Measurements from ENCODE around the gene INSIG2. TPM values are rescaled to one million over a fixed set of nuclear protein-coding genes. Genes with fewer than 3 reads are reported as not detected.
"Not testable (repeated sequence)": the region's sequence is repeated elsewhere in the genome, so short reads cannot be mapped to it uniquely, and the experiment has no call there.

Gene INSIG2
- total RNA-seq, 3 donors from 2014 or later = 9.7 to 12.5 (median 10.2) TPM

DNA sequence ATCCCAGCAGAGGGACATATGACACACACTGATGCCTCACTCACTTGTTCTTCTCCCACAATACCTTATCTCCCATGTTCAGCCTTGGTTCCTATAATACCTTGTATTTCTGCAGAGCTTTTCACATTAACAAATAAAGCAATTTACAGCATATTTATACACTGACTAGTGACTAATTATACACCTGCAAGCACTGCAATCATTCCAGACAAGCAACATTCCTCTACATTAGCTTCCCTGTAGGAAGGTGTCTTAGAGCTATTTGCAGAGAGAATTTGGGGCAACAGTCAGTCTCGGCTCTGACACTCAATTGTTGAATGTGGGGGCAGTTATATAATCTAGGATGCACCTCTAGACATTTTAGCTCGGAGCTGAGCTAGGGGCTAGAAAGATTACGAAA, 9.5 kb upstream of the INSIG2 start:
- Mint-ChIP-seq H3K9me3 (no peaks in the 10 kb centered on the region), H3K36me3 (ENCODE audit: insufficient read depth) (no peaks in the 10 kb centered on the region), H3K4me1 (ENCODE audit: low read depth) (no peaks in the 10 kb centered on the region), H3K27me3 (ENCODE audit: low read depth) (peaks cover 5% of the 10 kb centered on the region), H3K4me3 (no peak overlapping the region)
- ATAC-seq = no peak
- no peak for DNase-seq

GRCh38 chr2:118084491-118085089, 3.7 kb upstream of the INSIG2 start:
- DNase-seq (no peak), ATAC-seq (no peak)
- H3K4me3 Mint-ChIP-seq = no peak overlapping the region
- H3K27me3 Mint-ChIP-seq (ENCODE audit: low read depth) = peaks cover 9% of the 10 kb centered on the region
- H3K4me1 Mint-ChIP-seq (ENCODE audit: low read depth) = peaks cover 7% of the 10 kb centered on the region
- H3K9me3 Mint-ChIP-seq = no peaks in the 10 kb centered on the region
- H3K36me3 Mint-ChIP-seq (ENCODE audit: insufficient read depth) = no peaks in the 10 kb centered on the region

DNA sequence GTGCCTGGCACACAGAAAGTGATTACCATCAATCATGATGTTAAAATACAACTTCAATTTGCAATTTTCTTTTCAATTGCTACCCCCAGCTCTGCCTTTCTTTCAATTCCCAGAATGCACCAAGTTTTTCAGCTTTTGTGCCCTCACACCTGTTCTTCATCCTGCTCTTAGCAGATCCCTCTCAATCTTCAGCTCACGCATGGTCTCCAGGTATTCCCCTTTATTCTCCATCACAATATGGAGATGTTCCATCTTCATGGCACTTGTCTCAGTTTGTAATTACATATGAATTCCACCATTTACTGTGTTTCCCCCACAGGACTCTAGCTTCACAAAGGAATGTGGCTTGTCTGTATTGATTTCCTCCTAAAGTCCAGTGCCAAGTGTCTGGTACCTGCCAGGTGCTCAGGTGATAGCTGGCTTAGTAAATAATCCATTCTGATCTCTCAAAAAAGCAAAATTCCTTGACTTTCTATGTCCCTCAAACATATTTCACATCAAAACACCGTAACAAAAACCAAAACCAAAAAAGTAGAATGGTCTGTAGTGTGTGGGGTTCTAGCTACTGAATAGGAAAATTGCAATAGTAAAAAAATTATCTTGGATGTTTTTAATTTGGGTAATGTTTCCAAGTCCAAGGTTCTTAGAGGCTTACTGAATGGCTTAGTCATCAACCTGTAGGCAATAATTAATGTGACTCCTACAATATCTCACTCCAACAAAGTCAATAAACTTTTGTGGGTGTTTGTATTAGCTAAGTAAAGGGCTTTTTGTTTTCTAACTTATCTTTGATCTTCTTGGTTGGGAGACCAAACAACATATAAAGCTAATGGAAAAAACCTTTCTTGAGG, 2.9 kb upstream of the INSIG2 start:
- peaks cover 7% of the 10 kb centered on the region for H3K27me3 Mint-ChIP-seq (ENCODE audit: low read depth)
- DNase-seq = no peak
- no peak overlapping the region for H3K4me3 Mint-ChIP-seq
- ATAC-seq = no peak
- H3K9me3 Mint-ChIP-seq = no peaks in the 10 kb centered on the region
- H3K36me3 Mint-ChIP-seq (ENCODE audit: insufficient read depth) = no peaks in the 10 kb centered on the region
- peaks cover 12% of the 10 kb centered on the region for H3K4me1 Mint-ChIP-seq (ENCODE audit: low read depth)

GRCh38 chr2:118086024-118086633, 2.1 kb upstream of the INSIG2 start:
- Mint-ChIP-seq H3K9me3 (no peaks in the 10 kb centered on the region), H3K27me3 (ENCODE audit: low read depth) (peaks cover 5% of the 10 kb centered on the region), H3K4me3 (no peak overlapping the region), H3K36me3 (ENCODE audit: insufficient read depth) (no peaks in the 10 kb centered on the region), H3K4me1 (ENCODE audit: low read depth) (peaks cover 16% of the 10 kb centered on the region)
- no peak for ATAC-seq
- no peak for DNase-seq

DNA sequence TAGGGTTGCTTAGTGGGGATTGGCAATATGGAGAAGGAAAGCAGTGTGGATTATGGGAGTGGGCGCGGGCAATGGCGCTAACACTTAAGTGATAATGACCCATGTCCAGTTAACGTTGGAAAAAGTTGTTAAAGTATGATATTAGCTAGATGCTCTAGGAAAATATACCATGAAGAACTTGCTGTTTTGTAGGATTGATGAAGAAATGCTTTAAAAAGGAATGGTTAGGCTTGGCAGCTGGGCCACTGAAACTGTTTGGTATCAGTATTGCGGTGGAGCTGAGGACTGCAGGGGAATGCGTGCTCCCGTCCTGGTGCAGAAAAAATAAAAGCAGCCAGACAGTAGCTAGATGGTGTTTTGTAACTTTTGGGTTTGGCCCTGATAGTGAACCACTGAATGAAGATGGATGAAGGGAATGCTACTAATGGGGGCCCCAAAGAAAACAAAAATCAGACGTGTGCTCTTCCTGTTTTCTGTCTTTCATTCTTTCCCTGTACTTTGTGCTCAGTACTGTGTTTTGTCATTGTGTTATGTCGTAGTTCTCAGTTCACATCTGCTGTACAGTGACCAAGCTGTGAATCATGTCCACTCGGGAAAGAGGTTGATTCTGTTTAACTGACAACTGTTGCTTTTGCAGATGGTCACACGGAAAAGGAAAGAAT, 999 bp downstream of the INSIG2 start:
- ATAC-seq (peak; percentile 30 to 39), DNase-seq (no peak)
- Mint-ChIP-seq H3K27me3 (ENCODE audit: low read depth) (peaks cover 3% of the 10 kb centered on the region), H3K9me3 (no peaks in the 10 kb centered on the region), H3K4me1 (ENCODE audit: low read depth) (peaks cover 31% of the 10 kb centered on the region), H3K4me3 (peak overlapping the region; percentile 90), H3K36me3 (ENCODE audit: insufficient read depth) (peaks cover 3% of the 10 kb centered on the region)

GRCh38 chr2:118090387-118091139, 2.3 kb downstream of the INSIG2 start:
- Mint-ChIP-seq H3K27me3 (ENCODE audit: low read depth) (no peaks in the 10 kb centered on the region), H3K9me3 (no peaks in the 10 kb centered on the region), H3K4me1 (ENCODE audit: low read depth) (peaks cover 43% of the 10 kb centered on the region), H3K36me3 (ENCODE audit: insufficient read depth) (peaks cover 3% of the 10 kb centered on the region), H3K4me3 (peak overlapping the region; percentile 9)
- DNase-seq = no peak
- no peak for ATAC-seq

DNA sequence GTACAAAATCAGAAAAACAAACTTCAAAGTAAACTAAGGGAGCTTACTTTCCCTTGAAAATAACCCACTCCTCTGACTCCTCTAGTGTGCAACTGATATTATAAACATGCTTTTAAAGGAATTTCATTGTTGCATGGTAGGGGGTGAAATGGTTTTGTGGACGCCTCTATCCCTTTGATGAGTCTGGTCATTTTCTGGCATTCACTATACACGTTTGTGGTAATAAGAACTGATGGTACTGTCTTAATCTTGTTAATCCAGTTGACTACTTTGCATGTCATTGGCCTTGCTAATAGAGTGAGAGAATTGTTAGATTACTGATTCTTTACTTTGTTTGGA, 2.8 kb downstream of the INSIG2 start:
- H3K27me3 Mint-ChIP-seq (ENCODE audit: low read depth) = no peaks in the 10 kb centered on the region

DNA sequence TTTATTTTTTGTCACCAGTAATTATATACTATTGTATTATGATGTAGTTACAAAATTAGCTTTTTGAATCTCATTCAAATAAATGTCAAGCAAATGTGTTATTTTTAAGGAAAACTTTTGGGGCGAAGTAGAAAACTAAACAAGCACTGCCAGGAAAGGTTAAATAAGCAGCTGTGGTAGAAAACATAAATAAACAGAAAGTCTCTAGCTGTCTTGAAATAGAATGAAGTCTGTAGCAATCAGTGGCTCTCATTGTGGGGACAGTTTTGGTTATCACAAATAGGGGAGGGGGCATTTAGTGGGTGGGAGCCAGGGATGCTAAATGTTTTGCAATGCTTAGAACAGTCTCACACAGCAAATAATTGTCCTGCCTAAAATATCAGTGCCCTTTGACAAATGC, 3.4 kb downstream of the INSIG2 start:
- Mint-ChIP-seq H3K4me1 (ENCODE audit: low read depth) (peaks cover 45% of the 10 kb centered on the region), H3K9me3 (no peaks in the 10 kb centered on the region), H3K36me3 (ENCODE audit: insufficient read depth) (peaks cover 3% of the 10 kb centered on the region), H3K4me3 (no peak overlapping the region), H3K27me3 (ENCODE audit: low read depth) (no peaks in the 10 kb centered on the region)
- DNase-seq (no peak), ATAC-seq (no peak)

More for the DNA sequence above, 2.8 kb downstream of the INSIG2 start:
- no peaks in the 10 kb centered on the region for H3K9me3 Mint-ChIP-seq
- ATAC-seq = no peak
- peaks cover 3% of the 10 kb centered on the region for H3K36me3 Mint-ChIP-seq (ENCODE audit: insufficient read depth)
- no peak for DNase-seq
- peaks cover 45% of the 10 kb centered on the region for H3K4me1 Mint-ChIP-seq (ENCODE audit: low read depth)
- no peak overlapping the region for H3K4me3 Mint-ChIP-seq

DNA sequence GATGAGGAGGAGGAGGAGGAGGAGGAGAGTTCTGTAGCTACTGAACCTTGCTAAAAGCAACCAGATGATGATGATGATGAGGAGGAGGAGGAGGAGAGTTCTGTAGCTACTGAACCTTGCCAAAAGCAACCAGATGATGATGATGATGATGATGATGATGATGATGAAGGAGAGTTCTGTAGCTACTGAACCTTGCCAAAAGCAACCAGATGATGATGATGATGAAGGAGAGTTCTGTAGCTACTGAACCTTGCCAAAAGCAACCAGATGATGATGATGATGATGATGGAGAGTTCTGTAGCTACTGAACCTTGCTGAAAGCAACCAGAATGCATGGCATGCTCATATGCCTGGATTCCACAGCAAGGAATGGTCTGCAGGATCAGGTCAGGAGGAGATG, 5.8 kb downstream of the INSIG2 start:
- H3K36me3 Mint-ChIP-seq (ENCODE audit: insufficient read depth); H3K27me3 Mint-ChIP-seq (ENCODE audit: low read depth); H3K4me3 Mint-ChIP-seq; DNase-seq; H3K9me3 Mint-ChIP-seq; ATAC-seq: not testable (repeated sequence)
- H3K4me1 Mint-ChIP-seq (ENCODE audit: low read depth) = peaks cover 41% of the 10 kb centered on the region

DNA sequence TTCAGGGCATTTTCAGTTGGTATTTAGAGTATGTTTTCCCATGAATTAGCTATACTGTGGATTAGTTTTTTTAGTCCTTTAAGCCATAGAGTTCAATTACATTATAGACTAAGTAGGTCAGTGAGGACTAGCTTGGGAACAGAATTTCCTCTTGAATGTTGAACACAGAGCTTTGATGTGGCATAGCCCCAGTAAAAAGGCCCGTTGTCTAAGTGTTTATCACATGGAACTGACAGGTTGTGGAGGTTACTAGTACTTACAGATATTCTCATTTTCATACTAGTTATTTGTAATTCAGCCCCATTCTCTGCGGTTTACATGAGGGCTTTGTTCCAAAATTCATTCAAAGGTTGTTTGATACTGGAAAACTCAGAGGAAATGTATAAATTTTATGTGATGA, 6.2 kb downstream of the INSIG2 start:
- H3K4me3 Mint-ChIP-seq = no peak overlapping the region
- peaks cover 41% of the 10 kb centered on the region for H3K4me1 Mint-ChIP-seq (ENCODE audit: low read depth)
- no peaks in the 10 kb centered on the region for H3K9me3 Mint-ChIP-seq
- peaks cover 6% of the 10 kb centered on the region for H3K36me3 Mint-ChIP-seq (ENCODE audit: insufficient read depth)
- peak in 1 of 2 donors; percentile 27 for ATAC-seq
- no peak for DNase-seq
- H3K27me3 Mint-ChIP-seq (ENCODE audit: low read depth) = no peaks in the 10 kb centered on the region

DNA sequence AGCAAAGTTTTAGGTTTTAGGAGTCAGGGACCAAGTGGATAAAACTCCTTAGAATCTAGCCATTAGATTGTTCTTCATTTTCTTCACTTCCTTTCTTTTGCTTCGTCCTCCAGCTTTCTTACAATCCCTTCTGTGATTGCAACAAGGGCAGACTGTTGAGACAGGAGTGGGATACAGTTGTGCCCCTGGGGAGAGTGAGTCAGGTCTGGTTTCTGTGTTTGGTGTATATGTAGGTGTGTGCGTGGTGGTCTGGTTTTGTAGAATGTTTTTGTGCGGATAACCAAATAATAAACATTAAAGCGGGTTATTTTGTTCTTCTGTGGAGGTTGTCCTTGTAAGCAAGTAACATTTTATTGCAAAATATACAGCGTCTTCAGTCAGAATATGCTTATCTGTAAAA, 7.3 kb downstream of the INSIG2 start:
- no peak for DNase-seq
- Mint-ChIP-seq H3K4me3 (no peak overlapping the region), H3K9me3 (no peaks in the 10 kb centered on the region), H3K36me3 (ENCODE audit: insufficient read depth) (peaks cover 11% of the 10 kb centered on the region), H3K27me3 (ENCODE audit: low read depth) (no peaks in the 10 kb centered on the region), H3K4me1 (ENCODE audit: low read depth) (peaks cover 34% of the 10 kb centered on the region)
- no peak for ATAC-seq

DNA sequence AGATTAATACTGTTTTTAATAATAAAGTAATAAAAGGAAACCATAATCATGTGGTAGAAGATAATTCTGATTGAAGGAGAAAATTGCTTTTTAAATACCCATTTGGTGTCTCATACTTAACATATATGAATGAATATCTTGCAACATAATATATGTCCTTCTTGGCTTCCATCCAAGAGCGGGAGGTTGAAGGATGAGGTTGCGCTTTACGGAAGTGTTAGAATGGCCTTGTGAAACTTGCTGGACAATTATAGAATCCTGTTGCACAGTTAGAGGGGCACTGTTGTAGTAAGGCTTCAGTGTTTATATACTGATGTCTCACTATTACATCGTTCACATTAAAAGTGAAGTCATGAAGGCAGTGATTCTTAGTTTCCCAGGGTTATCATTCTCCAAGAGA, 9.4 kb downstream of the INSIG2 start:
- peaks cover 9% of the 10 kb centered on the region for H3K36me3 Mint-ChIP-seq (ENCODE audit: insufficient read depth)

DNA sequence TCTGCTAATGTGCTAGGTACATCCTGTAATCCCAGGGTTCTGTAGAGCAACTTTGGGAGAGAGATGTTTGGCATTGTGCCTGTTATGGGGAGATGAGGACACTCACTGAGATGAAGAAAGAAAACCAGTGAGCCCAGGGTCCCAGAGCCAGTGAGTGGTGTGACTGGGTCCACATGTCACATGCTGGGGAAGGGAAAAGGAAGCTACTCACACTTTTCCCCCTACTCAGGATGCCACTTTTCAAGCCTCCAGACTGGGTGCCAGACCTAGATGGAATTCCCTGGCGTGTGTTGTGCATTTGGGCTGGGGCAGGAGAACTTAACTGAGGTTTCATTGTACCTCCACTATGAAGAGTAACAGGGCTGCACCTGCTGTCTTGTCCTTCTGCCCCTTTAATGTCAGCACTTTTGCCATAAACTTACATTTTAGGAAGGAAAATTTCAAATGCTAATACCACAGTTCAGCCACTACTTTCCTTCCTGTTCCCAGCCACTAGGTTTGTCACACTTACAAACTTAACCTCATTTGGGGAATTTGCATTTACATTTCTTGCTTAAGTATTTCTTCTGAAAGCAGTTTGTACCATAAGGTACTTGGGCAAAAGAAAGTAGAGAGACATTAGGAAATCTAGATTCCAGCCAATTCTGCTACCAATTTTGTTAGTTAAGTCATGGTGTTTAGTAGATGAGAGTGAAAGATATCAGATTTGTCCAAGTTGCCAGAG, 10.2 kb downstream of the INSIG2 start:
- H3K27me3 Mint-ChIP-seq (ENCODE audit: low read depth) = no peaks in the 10 kb centered on the region
- no peaks in the 10 kb centered on the region for H3K9me3 Mint-ChIP-seq
- DNase-seq = no peak
- H3K4me1 Mint-ChIP-seq (ENCODE audit: low read depth) = peaks cover 21% of the 10 kb centered on the region
- ATAC-seq = no peak
- H3K4me3 Mint-ChIP-seq = no peak overlapping the region
- H3K36me3 Mint-ChIP-seq (ENCODE audit: insufficient read depth) = peaks cover 8% of the 10 kb centered on the region

More for the DNA sequence above, 9.4 kb downstream of the INSIG2 start:
- ATAC-seq (no peak), DNase-seq (no peak)
- no peaks in the 10 kb centered on the region for H3K9me3 Mint-ChIP-seq
- peaks cover 22% of the 10 kb centered on the region for H3K4me1 Mint-ChIP-seq (ENCODE audit: low read depth)
- H3K27me3 Mint-ChIP-seq (ENCODE audit: low read depth) = no peaks in the 10 kb centered on the region
- no peak overlapping the region for H3K4me3 Mint-ChIP-seq
